ENCODE results near the gene PHF21A. TPM values are rescaled to one million over a fixed set of nuclear protein-coding genes. Genes with fewer than 3 reads are reported as not detected.

Gene PHF21A
- total and polyA plus RNA-seq, 2 of the 13 experiments (the other 11 are each of a cell fraction or from before 2014, with no cell fraction given): 4.1 to 34.6 TPM

- peaks cover 0 to 1% of the 10 kb centered on the region in 2 experiments; a peak in 1 of 5 replicates for H3K36me3 ChIP-seq (replicated peaks in 1 of 2; ENCODE audit: control insufficient read depth in 1 of 2, insufficient read depth in 2 of 2, low read length in 2 of 2)
- TF ChIP-seq ZNF407 (CRISPR knock-in tag; IDR thresholded peaks at IDR 0.05; ENCODE audit: not compliant biosample characterization) (no peak), POGZ (CRISPR knock-in tag; IDR thresholded peaks at IDR 0.05) (no peak), KLF6 (CRISPR knock-in tag; IDR thresholded peaks at IDR 0.05) (no peak)
- DNase-seq (ENCODE audit: low spot score): no peak
- no peaks in the 10 kb centered on the region for H3K79me2 ChIP-seq (ENCODE audit: insufficient read depth, low read length)
- H4K20me1 ChIP-seq (ENCODE audit: insufficient read depth, low read length): no peaks in the 10 kb centered on the region
- no peak overlapping the region for H3K4me3 ChIP-seq (replicated peaks in 1 of 3; ENCODE audit: insufficient read depth in 1 of 3, low read depth in 2 of 3, low read length in 3 of 3)
- H3K9ac ChIP-seq (ENCODE audit: insufficient read depth, low read depth, low read length): no peak overlapping the region
- WGBS (ENCODE audit: low lambda C conversion rate): 85% methylated on average over 3 of the region's 3 CpGs
- no peaks in the 10 kb centered on the region for H3K4me1 ChIP-seq (ENCODE audit: insufficient read depth, low read length)
- in situ Hi-C loops (cut with HindIII; ENCODE audit: extremely low pct_ligation_motif_present, low pct_unique_long_range_greater_than_20kb): no loop called here
- H3K27ac ChIP-seq (ENCODE audit: extremely low read length, insufficient read depth, low read length): no peak overlapping the region
- ATAC-seq: no peak
- FAIRE-seq: no peak
- no peaks in the 10 kb centered on the region for H3K9me3 ChIP-seq (ENCODE audit: low read length)
- ChIA-PET POLR2A (no interaction called here), CTCF (ENCODE audit: low intra/inter-chr PET ratio, low total read pairs) (no interaction called here)
- intact Hi-C loops (cut with micrococcal nuclease; ENCODE audit: unreplicated experiment): no loop called here
- H3K27me3 ChIP-seq (ENCODE audit: control insufficient read depth in 1 of 2, insufficient read depth in 2 of 2, low read length in 2 of 2): no peaks in the 10 kb centered on the region
- no peak overlapping the region for H3K4me2 ChIP-seq (ENCODE audit: low read depth, low read length)
- no peak overlapping the region for H2AFZ ChIP-seq (ENCODE audit: low read length)
- BruUV-seq (replicated peaks): no TSS peak
These were observed 58.1 kb downstream of the PHF21A start for GRCh38 chr11:46063138-46063537.
